ENCODE measurements around the gene FLRT1.

Gene FLRT1

DNA sequence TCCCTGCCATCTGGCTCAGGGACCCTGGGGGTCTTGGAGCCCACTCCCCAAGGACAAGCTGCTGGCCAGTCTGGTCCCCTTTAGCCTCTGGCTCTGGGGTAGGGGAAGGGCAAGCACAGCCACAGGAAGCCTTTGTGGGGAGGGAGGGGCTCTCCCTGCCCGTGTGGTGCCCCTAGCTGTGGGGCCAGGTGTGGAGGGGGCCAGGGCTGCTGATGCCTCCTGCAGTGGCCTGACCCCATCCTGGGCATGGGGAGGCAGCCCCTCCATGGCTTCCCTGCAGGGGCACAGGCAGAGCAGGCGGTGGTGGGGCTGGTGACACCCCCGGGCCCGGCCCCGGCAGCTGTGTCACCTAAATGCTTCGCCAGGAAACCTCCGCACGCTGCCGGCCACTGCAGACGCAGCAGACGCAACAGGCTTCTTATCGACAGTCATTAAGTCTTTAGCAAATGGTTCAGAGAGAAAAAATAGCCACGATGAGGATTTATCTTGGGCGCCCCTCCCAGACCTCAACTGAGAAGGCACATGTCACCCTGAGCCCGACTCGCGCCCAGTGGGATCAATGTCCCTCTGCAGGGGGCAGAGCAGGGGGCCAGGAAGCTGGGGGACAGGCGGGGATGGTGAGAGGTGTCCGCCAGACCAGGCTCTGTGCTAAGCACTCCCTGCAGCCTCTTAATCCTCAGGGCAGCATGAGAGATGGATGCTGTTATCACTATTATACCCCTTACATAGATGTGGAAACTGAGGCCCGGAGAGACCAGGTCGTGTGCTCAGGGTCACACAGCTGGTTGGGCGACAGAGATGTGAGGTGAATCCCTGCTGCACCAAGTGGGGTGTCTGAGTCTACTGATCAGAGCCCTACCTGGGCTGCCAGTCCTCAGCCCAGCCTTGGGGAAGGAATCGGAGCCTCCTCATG is 33.9 kb downstream of the FLRT1 start:
- no peak overlapping the region for H3K27ac ChIP-seq (ENCODE audit: low read depth, low read length)
- H3K4me1 ChIP-seq (ENCODE audit: control insufficient read depth, insufficient read depth, low read length, unreplicated experiment) = no peaks in the 10 kb centered on the region
- H3K36me3 ChIP-seq (ENCODE audit: insufficient read depth, low read length) = no peaks in the 10 kb centered on the region
- no peaks in the 10 kb centered on the region for H3K27me3 ChIP-seq (ENCODE audit: insufficient read depth, low read length)
- H2AFZ ChIP-seq (ENCODE audit: low read length, unreplicated experiment) = no peak overlapping the region
- H3K79me2 ChIP-seq (ENCODE audit: control insufficient read depth, insufficient read depth, low read length, unreplicated experiment) = no peaks in the 10 kb centered on the region
- H3K4me3 ChIP-seq (ENCODE audit: low read depth, low read length) = no peak overlapping the region

DNA sequence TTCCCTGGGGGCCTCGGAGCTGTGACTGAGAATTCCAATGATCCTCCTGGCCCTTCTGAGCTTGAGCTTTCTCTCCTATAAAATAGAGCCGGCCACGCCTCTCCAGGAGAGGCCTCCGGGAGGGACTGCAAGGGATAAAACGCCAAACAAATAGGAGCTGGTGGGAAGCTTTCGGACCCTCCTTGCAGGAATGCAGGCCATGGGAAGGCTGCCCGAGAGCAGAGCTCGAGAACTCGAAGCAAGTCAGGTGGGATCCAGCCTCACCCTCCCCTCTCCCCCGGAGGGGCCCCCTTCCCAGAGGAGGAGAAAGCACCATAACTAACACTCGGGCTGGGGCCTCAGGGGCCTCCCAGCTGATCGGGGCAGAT is 34.6 kb downstream of the FLRT1 start:
- no peaks in the 10 kb centered on the region for H3K79me2 ChIP-seq (ENCODE audit: control insufficient read depth, insufficient read depth, low read length, unreplicated experiment)
- no peak overlapping the region for H3K27ac ChIP-seq (ENCODE audit: low read depth, low read length)
- no peaks in the 10 kb centered on the region for H3K4me1 ChIP-seq (ENCODE audit: control insufficient read depth, insufficient read depth, low read length, unreplicated experiment)
- no peak overlapping the region for H2AFZ ChIP-seq (ENCODE audit: low read length, unreplicated experiment)
- H3K4me3 ChIP-seq (ENCODE audit: low read depth, low read length) = no peak overlapping the region
- no peaks in the 10 kb centered on the region for H3K36me3 ChIP-seq (ENCODE audit: insufficient read depth, low read length)
- no peaks in the 10 kb centered on the region for H3K27me3 ChIP-seq (ENCODE audit: insufficient read depth, low read length)

DNA sequence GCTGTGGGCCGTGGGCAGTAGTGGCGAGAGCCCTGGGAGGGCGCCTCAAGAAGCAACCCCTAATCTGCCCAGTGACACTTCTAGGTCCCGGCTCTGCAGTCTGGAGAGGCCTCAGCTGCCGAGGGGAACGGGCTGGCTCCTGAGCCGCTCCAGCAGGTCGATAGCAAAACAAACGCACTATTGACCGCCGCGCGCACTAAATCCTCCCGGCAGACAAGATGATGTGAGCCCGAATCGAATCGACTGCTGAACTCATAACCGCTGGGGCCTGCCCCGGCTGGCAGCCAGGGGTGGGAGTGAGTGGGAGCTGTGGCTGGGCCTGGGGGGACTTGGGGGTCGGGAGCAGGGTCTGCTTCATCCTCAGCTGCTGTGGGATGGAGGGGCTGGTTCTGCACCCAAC is 36.1 kb downstream of the FLRT1 start:
- Histone ChIP-seq H3K4me3 (ENCODE audit: low read depth, low read length) (no peak overlapping the region), H2AFZ (ENCODE audit: low read length, unreplicated experiment) (no peak overlapping the region), H3K4me1 (ENCODE audit: control insufficient read depth, insufficient read depth, low read length, unreplicated experiment) (no peaks in the 10 kb centered on the region), H3K79me2 (ENCODE audit: control insufficient read depth, insufficient read depth, low read length, unreplicated experiment) (no peaks in the 10 kb centered on the region), H3K36me3 (ENCODE audit: insufficient read depth, low read length) (no peaks in the 10 kb centered on the region), H3K27ac (ENCODE audit: low read depth, low read length) (no peak overlapping the region), H3K27me3 (ENCODE audit: insufficient read depth, low read length) (no peaks in the 10 kb centered on the region)

DNA sequence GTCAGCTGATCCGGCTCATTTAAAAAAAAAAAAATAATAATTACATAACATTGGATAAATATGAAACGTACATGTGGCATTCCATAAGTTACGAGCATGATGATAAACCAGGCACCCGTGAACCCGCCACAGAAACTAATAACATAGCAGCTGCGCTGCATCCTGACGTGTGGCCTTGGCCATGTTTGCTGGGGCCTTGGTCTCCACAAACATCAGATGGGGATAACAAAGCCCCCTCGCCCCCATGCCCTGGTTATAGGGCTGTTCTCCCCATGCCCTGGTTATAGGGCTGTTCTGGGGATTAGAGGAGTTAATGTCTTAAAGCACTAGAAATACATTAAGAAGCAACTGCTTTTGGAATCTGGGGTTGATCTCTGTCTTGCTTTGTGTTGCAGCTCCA is 36.7 kb downstream of the FLRT1 start:
- H3K36me3 ChIP-seq (ENCODE audit: insufficient read depth, low read length) = no peaks in the 10 kb centered on the region
- H2AFZ ChIP-seq (ENCODE audit: low read length, unreplicated experiment) = no peak overlapping the region
- H3K79me2 ChIP-seq (ENCODE audit: control insufficient read depth, insufficient read depth, low read length, unreplicated experiment) = no peaks in the 10 kb centered on the region
- no peaks in the 10 kb centered on the region for H3K27me3 ChIP-seq (ENCODE audit: insufficient read depth, low read length)
- no peak overlapping the region for H3K4me3 ChIP-seq (ENCODE audit: low read depth, low read length)
- H3K27ac ChIP-seq (ENCODE audit: low read depth, low read length) = no peak overlapping the region
- no peaks in the 10 kb centered on the region for H3K4me1 ChIP-seq (ENCODE audit: control insufficient read depth, insufficient read depth, low read length, unreplicated experiment)

GRCh38 chr11:64072871-64073270 is 37.1 kb downstream of the FLRT1 start:
- Histone ChIP-seq H3K4me1 (ENCODE audit: control insufficient read depth, insufficient read depth, low read length, unreplicated experiment) (no peaks in the 10 kb centered on the region), H2AFZ (ENCODE audit: low read length, unreplicated experiment) (no peak overlapping the region), H3K79me2 (ENCODE audit: control insufficient read depth, insufficient read depth, low read length, unreplicated experiment) (no peaks in the 10 kb centered on the region), H3K4me3 (ENCODE audit: low read depth, low read length) (no peak overlapping the region), H3K27me3 (ENCODE audit: insufficient read depth, low read length) (no peaks in the 10 kb centered on the region), H3K36me3 (ENCODE audit: insufficient read depth, low read length) (no peaks in the 10 kb centered on the region), H3K27ac (ENCODE audit: low read depth, low read length) (no peak overlapping the region)

- Histone ChIP-seq H3K36me3 (ENCODE audit: insufficient read depth, low read length) (no peaks in the 10 kb centered on the region), H2AFZ (ENCODE audit: low read length, unreplicated experiment) (no peak overlapping the region), H3K4me1 (ENCODE audit: control insufficient read depth, insufficient read depth, low read length, unreplicated experiment) (no peaks in the 10 kb centered on the region), H3K79me2 (ENCODE audit: control insufficient read depth, insufficient read depth, low read length, unreplicated experiment) (no peaks in the 10 kb centered on the region), H3K4me3 (ENCODE audit: low read depth, low read length) (no peak overlapping the region), H3K27ac (ENCODE audit: low read depth, low read length) (no peak overlapping the region), H3K27me3 (ENCODE audit: insufficient read depth, low read length) (no peaks in the 10 kb centered on the region)
Observed at GRCh38 chr11:64073542-64073941, 37.8 kb downstream of the FLRT1 start.

- no peak overlapping the region for H3K27ac ChIP-seq (ENCODE audit: low read depth, low read length)
- H3K79me2 ChIP-seq (ENCODE audit: control insufficient read depth, insufficient read depth, low read length, unreplicated experiment) = no peaks in the 10 kb centered on the region
- no peaks in the 10 kb centered on the region for H3K27me3 ChIP-seq (ENCODE audit: insufficient read depth, low read length)
- no peak overlapping the region for H3K4me3 ChIP-seq (ENCODE audit: low read depth, low read length)
- H2AFZ ChIP-seq (ENCODE audit: low read length, unreplicated experiment) = no peak overlapping the region
- H3K36me3 ChIP-seq (ENCODE audit: insufficient read depth, low read length) = no peaks in the 10 kb centered on the region
- no peaks in the 10 kb centered on the region for H3K4me1 ChIP-seq (ENCODE audit: control insufficient read depth, insufficient read depth, low read length, unreplicated experiment)
Observed at GRCh38 chr11:64074239-64074638, 38.5 kb downstream of the FLRT1 start.

DNA sequence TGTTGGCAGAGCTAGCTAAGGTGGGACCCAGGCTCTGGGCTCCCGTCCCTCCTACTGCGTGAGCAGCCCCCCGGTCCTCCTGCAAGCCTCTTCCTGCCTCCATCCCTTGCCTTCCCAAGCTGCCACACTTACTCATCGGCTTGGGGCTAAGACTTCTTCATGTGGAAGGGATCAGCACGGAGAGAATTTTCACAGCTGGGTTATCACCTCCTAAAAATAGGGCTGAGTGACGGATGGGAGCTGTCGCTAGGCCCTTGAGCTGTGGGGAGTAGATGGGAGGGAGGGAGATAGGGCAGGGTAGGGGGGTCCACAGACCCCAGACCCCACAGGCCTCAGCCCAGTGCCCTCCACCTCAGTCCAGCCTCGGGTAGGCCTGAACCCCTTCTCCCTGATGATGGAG is 41.0 kb downstream of the FLRT1 start:
- no peaks in the 10 kb centered on the region for H3K36me3 ChIP-seq (ENCODE audit: insufficient read depth, low read length)
- no peaks in the 10 kb centered on the region for H3K4me1 ChIP-seq (ENCODE audit: control insufficient read depth, insufficient read depth, low read length, unreplicated experiment)

GRCh38 chr11:64077607-64078006 is 41.9 kb downstream of the FLRT1 start:
- Histone ChIP-seq H3K79me2 (ENCODE audit: control insufficient read depth, insufficient read depth, low read length, unreplicated experiment) (no peaks in the 10 kb centered on the region), H3K27me3 (ENCODE audit: insufficient read depth, low read length) (no peaks in the 10 kb centered on the region), H3K27ac (ENCODE audit: low read depth, low read length) (no peak overlapping the region), H3K4me1 (ENCODE audit: control insufficient read depth, insufficient read depth, low read length, unreplicated experiment) (no peaks in the 10 kb centered on the region), H3K36me3 (ENCODE audit: insufficient read depth, low read length) (no peaks in the 10 kb centered on the region), H2AFZ (ENCODE audit: low read length, unreplicated experiment) (no peak overlapping the region), H3K4me3 (ENCODE audit: low read depth, low read length) (no peak overlapping the region)

More for the DNA sequence above, 41.0 kb downstream of the FLRT1 start:
- Histone ChIP-seq H3K27me3 (ENCODE audit: insufficient read depth, low read length) (no peaks in the 10 kb centered on the region), H3K4me3 (ENCODE audit: low read depth, low read length) (no peak overlapping the region), H3K79me2 (ENCODE audit: control insufficient read depth, insufficient read depth, low read length, unreplicated experiment) (no peaks in the 10 kb centered on the region), H2AFZ (ENCODE audit: low read length, unreplicated experiment) (no peak overlapping the region), H3K27ac (ENCODE audit: low read depth, low read length) (no peak overlapping the region)

DNA sequence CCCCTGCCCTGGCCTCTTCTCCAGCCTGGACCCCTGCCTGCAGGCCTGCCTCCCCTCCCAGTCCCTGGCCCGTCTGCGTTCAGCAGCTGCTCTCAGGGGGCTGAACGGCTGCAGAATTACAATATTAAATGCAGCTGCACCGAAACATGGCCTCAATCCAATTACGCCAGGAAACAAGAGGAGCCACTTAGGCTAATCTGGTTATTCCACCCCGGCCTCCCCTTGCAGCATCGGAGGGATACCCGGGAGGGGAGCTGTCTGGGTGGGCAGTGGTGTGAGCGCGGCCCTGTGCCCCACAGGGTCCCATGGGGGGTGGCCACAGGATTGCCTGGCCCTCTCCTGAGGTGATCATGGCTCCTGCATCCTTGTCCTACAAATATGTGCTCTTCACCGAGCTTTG is 42.6 kb downstream of the FLRT1 start:
- Histone ChIP-seq H3K27ac (ENCODE audit: low read depth, low read length) (no peak overlapping the region), H3K4me1 (ENCODE audit: control insufficient read depth, insufficient read depth, low read length, unreplicated experiment) (no peaks in the 10 kb centered on the region), H3K27me3 (ENCODE audit: insufficient read depth, low read length) (no peaks in the 10 kb centered on the region), H3K36me3 (ENCODE audit: insufficient read depth, low read length) (no peaks in the 10 kb centered on the region), H3K79me2 (ENCODE audit: control insufficient read depth, insufficient read depth, low read length, unreplicated experiment) (no peaks in the 10 kb centered on the region), H2AFZ (ENCODE audit: low read length, unreplicated experiment) (no peak overlapping the region), H3K4me3 (ENCODE audit: low read depth, low read length) (no peak overlapping the region)

DNA sequence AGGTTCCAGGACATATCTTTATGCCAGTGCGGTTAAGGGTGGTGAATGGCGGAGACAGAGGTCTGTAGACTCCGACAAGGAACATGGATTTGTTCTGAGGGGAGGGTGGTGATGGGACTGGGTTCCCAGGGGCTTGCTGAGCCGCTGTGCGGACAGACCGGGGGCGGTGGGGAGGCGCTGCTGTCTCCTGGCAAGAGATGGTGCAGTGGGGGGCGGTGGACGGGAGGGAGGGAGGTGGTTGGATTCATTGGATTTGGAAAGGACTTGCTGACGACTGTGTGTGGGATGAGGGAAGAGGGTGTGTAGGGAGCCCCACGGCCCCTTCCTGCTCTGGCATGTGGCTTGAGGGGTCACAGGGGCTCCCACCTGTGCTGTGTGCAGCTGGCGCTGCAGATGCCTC is 43.2 kb downstream of the FLRT1 start:
- Histone ChIP-seq H3K27ac (ENCODE audit: low read depth, low read length) (no peak overlapping the region), H3K27me3 (ENCODE audit: insufficient read depth, low read length) (no peaks in the 10 kb centered on the region), H3K4me1 (ENCODE audit: control insufficient read depth, insufficient read depth, low read length, unreplicated experiment) (no peaks in the 10 kb centered on the region), H3K79me2 (ENCODE audit: control insufficient read depth, insufficient read depth, low read length, unreplicated experiment) (no peaks in the 10 kb centered on the region), H2AFZ (ENCODE audit: low read length, unreplicated experiment) (no peak overlapping the region), H3K36me3 (ENCODE audit: insufficient read depth, low read length) (no peaks in the 10 kb centered on the region), H3K4me3 (ENCODE audit: low read depth, low read length) (no peak overlapping the region)
